K562 (cell line): Measurements from ENCODE around the gene CEP290. TPM values are rescaled to one million over a fixed set of nuclear protein-coding genes. Genes with fewer than 3 reads are reported as not detected.

Experiments
- ATAC-seq: fragments of 200-7000 bp; cut with Tn5 transposase; 3 replicates; pipeline ENCODE4 v1.9.1; 2020; ENCODE audit warnings: moderate library complexity
- BruUV-seq: library from RNA; stranded (reverse); fragments of 400-500 nt; replicated peaks from 2 replicates; lab custom pipeline; 2021; lab: Mats Ljungman, UMichigan
- CTCF ChIA-PET: fragments of 300-600 bp; formaldehyde crosslinking; extraction: SDS; loops from one replicate; lab custom pipeline; 2021; ENCODE audit warnings: low intra/inter-chr PET ratio; lab: Yijun Ruan, JAX
- POLR2A ChIA-PET: fragments of 300-600, 350-650 bp; sonication (Branson Sonifier 250); formaldehyde crosslinking; extraction: SDS; loops from one replicate; lab custom pipeline; 2021; ENCODE audit warnings: antibody characterized with exemption, inconsistent platforms; lab: Yijun Ruan, JAX
- DNase-seq, 4 experiments: peaks; one replicate each; pipeline versions ENCODE4 v3.0.0 to v3.0.0-alpha.2; 2011 to 2018; ENCODE audit warnings: low spot score in 3 of 4, mixed read lengths in 3 of 4; ENCODE audit errors: extremely low read depth in 1 of 4
- FAIRE-seq: peaks from 2 replicates; lab custom pipeline; 2011; peaks lifted over from hg19 to GRCh38; lab: Jason Lieb, UNC
- H2AFZ ChIP-seq: 2 replicates; pipeline ENCODE4 v1.6.0; 2011; ENCODE audit warnings: low read depth, low read length, control low read depth, inconsistent platforms
- H3K27ac ChIP-seq: fragments of 200-600 bp; 3 replicates; pipeline ENCODE4 v1.8.0; 2011; ENCODE audit warnings: low read depth, mild to moderate bottlenecking, control low read depth, inconsistent platforms, low read length, moderate library complexity, mixed read lengths; ENCODE audit errors: extremely low read depth
- H3K27me3 ChIP-seq, 2 experiments: fragments of 300-600 bp in 1 of 2; 2 replicates in 1 of 2; 3 replicates in 1 of 2; pipeline versions ENCODE4 v1.6.0 to v1.8.0; 2011; ENCODE audit warnings: inconsistent platforms in 2 of 2, low read length in 2 of 2, mild to moderate bottlenecking in 1 of 2, mixed read lengths in 1 of 2, moderate library complexity in 1 of 2; ENCODE audit not compliant: control insufficient read depth in 2 of 2, insufficient read depth in 2 of 2
- H3K36me3 ChIP-seq: fragments of 300-600 bp; 3 replicates; pipeline ENCODE4 v1.8.0; 2011; ENCODE audit warnings: mild to moderate bottlenecking, low read length, inconsistent platforms; ENCODE audit not compliant: control insufficient read depth, insufficient read depth
- H3K4me1 ChIP-seq, 2 experiments: fragments of 200-600 bp in 1 of 2; replicated peaks in 1 of 2; 2 replicates in 1 of 2; 3 replicates in 1 of 2; pipeline versions ENCODE4 v1.5.1 to v1.8.0; 2011; ENCODE audit warnings: inconsistent platforms in 2 of 2, low read length in 2 of 2, mild to moderate bottlenecking in 1 of 2, mixed read lengths in 1 of 2, moderate library complexity in 1 of 2; ENCODE audit not compliant: control insufficient read depth in 2 of 2, insufficient read depth in 2 of 2
- H3K4me2 ChIP-seq: 2 replicates; pipeline ENCODE4 v1.6.1; 2011; ENCODE audit warnings: low read length, control low read depth, inconsistent platforms, mixed read lengths; ENCODE audit not compliant: insufficient read depth
- H3K4me3 ChIP-seq: fragments of 200-600 bp; sonication (generic), shearing (Covaris generic); 2 replicates; pipeline ENCODE4 v1.5.1; 2016; ENCODE audit warnings: control low read depth, inconsistent platforms
- H3K79me2 ChIP-seq: fragments of 200-600 bp; 3 replicates; pipeline ENCODE4 v1.8.0; 2011; ENCODE audit warnings: low read length, inconsistent platforms; ENCODE audit not compliant: control insufficient read depth, insufficient read depth
- H3K9ac ChIP-seq, 2 experiments: 2 replicates each; pipeline versions ENCODE4 v1.6.0 to v1.6.1; 2011; ENCODE audit warnings: low read depth in 2 of 2, low read length in 2 of 2, control low read depth in 1 of 2, inconsistent platforms in 1 of 2, mild to moderate bottlenecking in 1 of 2, mixed read lengths in 1 of 2; ENCODE audit not compliant: insufficient read depth in 1 of 2
- H3K9me1 ChIP-seq: one replicate; pipeline ENCODE4 v1.6.0; 2011; ENCODE audit warnings: inconsistent platforms, mild to moderate bottlenecking, low read length, moderate library complexity; ENCODE audit not compliant: control insufficient read depth, insufficient read depth
- H3K9me3 ChIP-seq: replicated peaks from 2 replicates; pipeline ENCODE4 v1.5.1; 2011; ENCODE audit warnings: low read depth, low read length, inconsistent platforms; ENCODE audit not compliant: control insufficient read depth, insufficient read depth
- H4K20me1 ChIP-seq: replicated peaks from 2 replicates; pipeline ENCODE4 v1.6.1; 2011; ENCODE audit warnings: low read length, inconsistent platforms, mixed read lengths; ENCODE audit not compliant: control insufficient read depth, insufficient read depth
- CREB1 ChIP-seq, 2 experiments: sonication (generic) in 1 of 2; formaldehyde crosslinking in 1 of 2; IDR thresholded peaks; 2 replicates each; pipeline versions ENCODE4 v1.6.1 to v1.8.0; 2012 to 2022; ENCODE audit warnings: inconsistent platforms in 1 of 2, mild to moderate bottlenecking in 1 of 2, missing genetic modification reagents in 1 of 2, moderate library complexity in 1 of 2
- HDAC2 ChIP-seq: fragments of 450-650 bp; IDR thresholded peaks from 2 replicates; pipeline ENCODE4 v1.6.1; 2016; ENCODE audit warnings: mild to moderate bottlenecking
- KAT8 ChIP-seq: fragments of 450-650 bp; IDR thresholded peaks from 2 replicates; pipeline ENCODE4 v1.6.1; 2016; ENCODE audit warnings: low read depth, mild to moderate bottlenecking
- MED1 ChIP-seq: sonication (generic); formaldehyde crosslinking; IDR thresholded peaks from 2 replicates; pipeline ENCODE4 v1.8.1; 2023; ENCODE audit warnings: missing genetic modification reagents, borderline replicate concordance
- PHB2 ChIP-seq: fragments of 450-650 bp; IDR thresholded peaks from 2 replicates; pipeline ENCODE4 v1.6.1; 2017; ENCODE audit warnings: low read depth
- SMAD2 ChIP-seq: fragments of 150-350 bp; IDR thresholded peaks from 2 replicates; pipeline ENCODE4 v1.6.1; 2014; ENCODE audit warnings: low read depth, mild to moderate bottlenecking, low read length
- SMARCA5 ChIP-seq: fragments of 450-650 bp; IDR thresholded peaks from 2 replicates; pipeline ENCODE4 v1.6.1; 2016
- ZFP30 ChIP-seq: fragments of 250-450 bp; sonication (Bioruptor Pico); IDR thresholded peaks from 2 replicates; pipeline ENCODE4 v1.8.0; 2022; ENCODE audit warnings: moderate library complexity, mild to moderate bottlenecking, inconsistent platforms, borderline replicate concordance
- ZNF444 ChIP-seq: fragments of 250-450 bp; sonication (Bioruptor Pico); IDR thresholded peaks from 2 replicates; pipeline ENCODE4 v1.4.0; 2020; ENCODE audit warnings: mild to moderate bottlenecking, moderate library complexity
- ZNF589 ChIP-seq: fragments of 200-800 bp; sonication (Bioruptor generic); IDR thresholded peaks from 2 replicates; pipeline ENCODE4 v1.6.1; 2016; ENCODE audit warnings: low read depth, missing genetic modification characterization, missing compliant biosample characterization
- WGBS: fragments of 100-300 bp; shearing (Covaris generic); methylation state at CpG from one replicate; pipeline ENCODE4 v1.1.6; 2016; ENCODE audit warnings: low coverage, mixed read lengths; ENCODE audit not compliant: insufficient coverage; ENCODE audit errors: missing lambda C conversion rate; 5-methylcytosine and 5-hydroxymethylcytosine counted together
- in situ Hi-C: fragments of 300-500 bp; cut with MboI; formaldehyde crosslinking; loops from 4 replicates; pipeline ENCODE4 v1.15.0; 2018; ENCODE audit warnings: inconsistent platforms, mixed read lengths
- intact Hi-C: fragments of 100-400 bp; cut with micrococcal nuclease; formaldehyde crosslinking; loops from 2 replicates; pipeline ENCODE4 v1.14.2; 2022
- polyA plus RNA-seq, 8 experiments: library from polyadenylated mRNA; depleted of rRNA in 4 of 8; stranded (reverse) in 5 of 8; unstranded in 3 of 8; fragments of >200 nt; fragmentation: Nextera tagmentation in 2 of 8; fragmentation: Illumina TruSeq in 1 of 8; extraction: Ambion mirVana in 2 of 8; extraction: Trizol in 1 of 8; gene quantifications; 2 replicates each; pipeline versions ENCODE4 v1.2.1 to v1.2.3, GENCODE V29; 2011 to 2014; ENCODE audit warnings: inconsistent platforms in 1 of 8, missing spikeins in 1 of 8
- total RNA-seq, 7 experiments: library from RNA; depleted of rRNA in 6 of 7; stranded (reverse); fragments of >200 nt in 6 of 7; fragmentation: Illumina TruSeq in 2 of 7; extraction: Trizol in 2 of 7; gene quantifications; 2 replicates each; pipeline versions ENCODE4 v1.2.1 to v1.2.3, GENCODE V29; 2011 to 2021; ENCODE audit warnings: low replicate concordance in 1 of 7
- TF ChIP-seq, protein P1 (sequence below): fragments of 250-450 bp; sonication (Bioruptor Pico); IDR thresholded peaks from 2 replicates; pipeline ENCODE4 v1.8.0; 2022; ENCODE audit warnings: inconsistent platforms
- TF ChIP-seq, protein P2 (sequence below): sonication (generic); formaldehyde crosslinking; IDR thresholded peaks from 2 replicates; pipeline ENCODE4 v1.4.0; 2020; ENCODE audit warnings: mild to moderate bottlenecking, missing genetic modification reagents
- TF ChIP-seq, protein P3 (sequence below): fragments of 450-650 bp; IDR thresholded peaks from 2 replicates; pipeline ENCODE4 v1.6.1; 2014; ENCODE audit warnings: low read depth, mild to moderate bottlenecking, moderate library complexity, borderline replicate concordance

CEP290 gene
- total and polyA plus RNA-seq, 9 of the 15 experiments (the other 6 are each of a cell fraction or from before 2014, with no cell fraction given), result 7.2 to 19.4 (median 18.1) TPM

DNA sequence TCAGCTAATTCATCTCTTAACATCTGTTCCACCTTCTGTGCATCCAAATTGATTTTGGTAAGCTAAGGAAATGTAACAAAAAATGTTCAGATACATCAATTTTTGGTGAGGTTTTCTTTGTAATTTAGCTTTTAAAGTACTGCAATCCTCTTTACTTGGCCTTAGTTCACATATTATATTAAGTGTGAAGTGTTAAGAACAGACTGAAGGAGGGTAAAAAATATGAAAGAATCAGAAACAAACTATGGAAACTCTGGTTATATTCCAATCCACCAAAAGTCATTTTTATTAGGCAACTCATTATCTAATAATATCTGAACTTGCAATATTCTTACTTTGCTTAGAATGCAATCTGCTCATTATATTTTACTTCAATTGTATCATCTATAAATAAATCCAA is 49.1 kb downstream of the CEP290 start:
- in situ Hi-C loops, result no loop called here
- H3K9me3 ChIP-seq, result no peaks in the 10 kb centered on the region
- FAIRE-seq, result no peak

DNA sequence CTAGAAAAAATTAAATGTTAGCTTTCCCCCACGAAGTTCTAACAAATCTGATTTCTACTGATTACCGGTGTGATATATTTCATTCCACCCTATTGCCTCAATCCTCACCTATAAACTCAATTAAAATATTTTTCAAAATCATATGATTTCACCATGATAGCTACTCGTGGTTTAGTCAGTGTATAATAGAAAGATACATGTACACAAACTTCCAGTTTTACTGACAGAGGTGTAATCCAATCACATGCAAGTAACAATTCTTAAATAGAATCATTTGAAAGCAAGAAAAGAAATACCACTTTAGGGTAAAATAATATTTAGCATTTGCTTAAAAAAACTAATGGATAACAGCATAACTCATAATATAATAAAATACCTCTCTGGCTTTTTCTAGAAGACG is 57.7 kb downstream of the CEP290 start:
- Histone ChIP-seq H3K4me1 (no peaks in the 10 kb centered on the region), H3K4me3 (no peak overlapping the region), H3K9me1 (no peaks in the 10 kb centered on the region), H3K36me3 (peaks cover 64% of the 10 kb centered on the region; the same call in 2 of the 3 replicates), H3K27me3 (no peaks in the 10 kb centered on the region), H3K27ac (no peak overlapping the region), H4K20me1 (no peaks in the 10 kb centered on the region), H3K9me3 (no peaks in the 10 kb centered on the region), H3K79me2 (no peaks in the 10 kb centered on the region), H3K9ac (no peak overlapping the region), H2AFZ (no peak overlapping the region), H3K4me2 (no peak overlapping the region)
- FAIRE-seq (no peak), DNase-seq (no peak), ATAC-seq (no peak)
- BruUV-seq, result no TSS peak
- in situ Hi-C loops, result no loop called here
- intact Hi-C loops, result no loop called here
- WGBS, result 77% methylated on average over 4 of the region's 4 CpGs
- ChIA-PET POLR2A (no interaction called here), CTCF (no interaction called here)
- no peak for TF ChIP-seq ZNF444
- TF ChIP-seq PHB2, result no peak
- TF ChIP-seq, protein P1, sequence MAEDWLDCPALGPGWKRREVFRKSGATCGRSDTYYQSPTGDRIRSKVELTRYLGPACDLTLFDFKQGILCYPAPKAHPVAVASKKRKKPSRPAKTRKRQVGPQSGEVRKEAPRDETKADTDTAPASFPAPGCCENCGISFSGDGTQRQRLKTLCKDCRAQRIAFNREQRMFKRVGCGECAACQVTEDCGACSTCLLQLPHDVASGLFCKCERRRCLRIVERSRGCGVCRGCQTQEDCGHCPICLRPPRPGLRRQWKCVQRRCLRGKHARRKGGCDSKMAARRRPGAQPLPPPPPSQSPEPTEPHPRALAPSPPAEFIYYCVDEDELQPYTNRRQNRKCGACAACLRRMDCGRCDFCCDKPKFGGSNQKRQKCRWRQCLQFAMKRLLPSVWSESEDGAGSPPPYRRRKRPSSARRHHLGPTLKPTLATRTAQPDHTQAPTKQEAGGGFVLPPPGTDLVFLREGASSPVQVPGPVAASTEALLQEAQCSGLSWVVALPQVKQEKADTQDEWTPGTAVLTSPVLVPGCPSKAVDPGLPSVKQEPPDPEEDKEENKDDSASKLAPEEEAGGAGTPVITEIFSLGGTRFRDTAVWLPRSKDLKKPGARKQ (CRISPR knock-in tag), result no peak
- no peak for TF ChIP-seq CREB1 (IDR thresholded peaks at IDR 0.05)
- no peak for TF ChIP-seq CREB1 (CRISPR knock-in tag; IDR thresholded peaks at IDR 0.05)
- no peak for TF ChIP-seq ZFP30
- TF ChIP-seq SMAD2, result no peak
- no peak for TF ChIP-seq ZNF589
- TF ChIP-seq, protein P2, sequence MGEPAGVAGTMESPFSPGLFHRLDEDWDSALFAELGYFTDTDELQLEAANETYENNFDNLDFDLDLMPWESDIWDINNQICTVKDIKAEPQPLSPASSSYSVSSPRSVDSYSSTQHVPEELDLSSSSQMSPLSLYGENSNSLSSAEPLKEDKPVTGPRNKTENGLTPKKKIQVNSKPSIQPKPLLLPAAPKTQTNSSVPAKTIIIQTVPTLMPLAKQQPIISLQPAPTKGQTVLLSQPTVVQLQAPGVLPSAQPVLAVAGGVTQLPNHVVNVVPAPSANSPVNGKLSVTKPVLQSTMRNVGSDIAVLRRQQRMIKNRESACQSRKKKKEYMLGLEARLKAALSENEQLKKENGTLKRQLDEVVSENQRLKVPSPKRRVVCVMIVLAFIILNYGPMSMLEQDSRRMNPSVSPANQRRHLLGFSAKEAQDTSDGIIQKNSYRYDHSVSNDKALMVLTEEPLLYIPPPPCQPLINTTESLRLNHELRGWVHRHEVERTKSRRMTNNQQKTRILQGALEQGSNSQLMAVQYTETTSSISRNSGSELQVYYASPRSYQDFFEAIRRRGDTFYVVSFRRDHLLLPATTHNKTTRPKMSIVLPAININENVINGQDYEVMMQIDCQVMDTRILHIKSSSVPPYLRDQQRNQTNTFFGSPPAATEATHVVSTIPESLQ, result no peak

More for the DNA sequence above, 49.1 kb downstream of the CEP290 start:
- H3K79me2 ChIP-seq, result no peaks in the 10 kb centered on the region
- intact Hi-C loops, result no loop called here
- ATAC-seq (no peak), DNase-seq (no peak)
- H3K4me2 ChIP-seq, result no peak overlapping the region
- no peak overlapping the region for H3K27ac ChIP-seq
- H3K9me1 ChIP-seq, result no peaks in the 10 kb centered on the region
- H4K20me1 ChIP-seq, result no peaks in the 10 kb centered on the region
- peaks cover 25% of the 10 kb centered on the region; the same call in 2 of the 3 replicates for H3K36me3 ChIP-seq
- H3K4me1 ChIP-seq, result no peaks in the 10 kb centered on the region
- CTCF ChIA-PET, result no interaction called here
- no TSS peak for BruUV-seq
- POLR2A ChIA-PET, result interaction anchor here (1.0 kb wide), 1 partner anchor 8 kb away, joined by 3 read pairs; no protein-coding TSS in a partner anchor
- H3K27me3 ChIP-seq, result no peaks in the 10 kb centered on the region
- no peak overlapping the region for H2AFZ ChIP-seq
- no peak overlapping the region for H3K9ac ChIP-seq
- no peak overlapping the region for H3K4me3 ChIP-seq
- no peak for TF ChIP-seq SMARCA5
- TF ChIP-seq HDAC2, result no peak
- no peak for TF ChIP-seq KAT8
- TF ChIP-seq, protein P3, sequence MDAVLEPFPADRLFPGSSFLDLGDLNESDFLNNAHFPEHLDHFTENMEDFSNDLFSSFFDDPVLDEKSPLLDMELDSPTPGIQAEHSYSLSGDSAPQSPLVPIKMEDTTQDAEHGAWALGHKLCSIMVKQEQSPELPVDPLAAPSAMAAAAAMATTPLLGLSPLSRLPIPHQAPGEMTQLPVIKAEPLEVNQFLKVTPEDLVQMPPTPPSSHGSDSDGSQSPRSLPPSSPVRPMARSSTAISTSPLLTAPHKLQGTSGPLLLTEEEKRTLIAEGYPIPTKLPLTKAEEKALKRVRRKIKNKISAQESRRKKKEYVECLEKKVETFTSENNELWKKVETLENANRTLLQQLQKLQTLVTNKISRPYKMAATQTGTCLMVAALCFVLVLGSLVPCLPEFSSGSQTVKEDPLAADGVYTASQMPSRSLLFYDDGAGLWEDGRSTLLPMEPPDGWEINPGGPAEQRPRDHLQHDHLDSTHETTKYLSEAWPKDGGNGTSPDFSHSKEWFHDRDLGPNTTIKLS, result no peak
- no peak for TF ChIP-seq MED1 (CRISPR knock-in tag)
- TF ChIP-seq SMAD2, result no peak
